ENCODE results near the gene PLEKHG7.
"Not testable (repeated sequence)": the region's sequence is repeated elsewhere in the genome, so short reads cannot be mapped to it uniquely, and the experiment has no call there.

PLEKHG7 gene

GRCh38 chr12:92702754-92703679 lies at the start of gene PLEKHG7:
Gene PLEKHG7 (plus strand): TSS chr12:92702989. CDS start chr12:92706632, 3,643 bp downstream.
- DNase-seq (ENCODE audit: low read depth, low spot score) = no peak
- H3K27ac ChIP-seq = no peak within 1 kb of the TSS
- H3K36me3 ChIP-seq (ENCODE audit: insufficient read depth, low read length) = no peaks in the 10 kb centered on the region
- no peak within 1 kb of the TSS for H3K9ac ChIP-seq (ENCODE audit: insufficient read length)
- TF ChIP-seq EZH2 (IDR thresholded peaks at IDR 0.05) (no peak), POLR2AphosphoS5 (IDR thresholded peaks at IDR 0.05; ENCODE audit: borderline replicate concordance, low read depth, low read length) (no peak), FOXP2 (optimal IDR thresholded peaks at IDR 0.05; ENCODE audit: control extremely low read depth, extremely low read length, insufficient read depth) (no peak)
- H3K9me3 ChIP-seq (ENCODE audit: low read depth, low read length) = no peaks in the 10 kb centered on the region
- H3K4me3 ChIP-seq = no peak within 1 kb of the TSS

- not testable (repeated sequence) for H3K4me3 ChIP-seq; H3K9ac ChIP-seq (ENCODE audit: insufficient read length); H3K27ac ChIP-seq; H3K36me3 ChIP-seq (ENCODE audit: insufficient read depth, low read length); H3K9me3 ChIP-seq (ENCODE audit: low read depth, low read length); DNase-seq (ENCODE audit: low read depth, low spot score)
Observed at GRCh38 chr12:92654256-92654655, 48.5 kb upstream of the PLEKHG7 start.

- no peaks in the 10 kb centered on the region for H3K9me3 ChIP-seq (ENCODE audit: low read depth, low read length)
- no peak overlapping the region for H3K4me3 ChIP-seq
- TF ChIP-seq FOXP2 (optimal IDR thresholded peaks at IDR 0.05; ENCODE audit: control extremely low read depth, extremely low read length, insufficient read depth) (no peak), EZH2 (IDR thresholded peaks at IDR 0.05) (no peak), POLR2AphosphoS5 (IDR thresholded peaks at IDR 0.05; ENCODE audit: borderline replicate concordance, low read depth, low read length) (no peak)
- H3K36me3 ChIP-seq (ENCODE audit: insufficient read depth, low read length) = no peaks in the 10 kb centered on the region
- H3K27ac ChIP-seq = no peak overlapping the region
- no peak overlapping the region for H3K9ac ChIP-seq (ENCODE audit: insufficient read length)
- DNase-seq (ENCODE audit: low read depth, low spot score) = no peak
Observed at GRCh38 chr12:92654929-92655328, 47.9 kb upstream of the PLEKHG7 start.

- Histone ChIP-seq H3K9me3 (ENCODE audit: low read depth, low read length) (no peaks in the 10 kb centered on the region), H3K9ac (ENCODE audit: insufficient read length) (no peak overlapping the region), H3K36me3 (ENCODE audit: insufficient read depth, low read length) (no peaks in the 10 kb centered on the region), H3K4me3 (no peak overlapping the region), H3K27ac (no peak overlapping the region)
- no peak for DNase-seq (ENCODE audit: low read depth, low spot score)
- TF ChIP-seq EZH2 (IDR thresholded peaks at IDR 0.05) = no peak
- TF ChIP-seq POLR2AphosphoS5 (IDR thresholded peaks at IDR 0.05; ENCODE audit: borderline replicate concordance, low read depth, low read length) = no peak
- no peak for TF ChIP-seq FOXP2 (optimal IDR thresholded peaks at IDR 0.05; ENCODE audit: control extremely low read depth, extremely low read length, insufficient read depth)
Observed at GRCh38 chr12:92656911-92657310, 45.9 kb upstream of the PLEKHG7 start.

GRCh38 chr12:92657770-92658169 lies 45.0 kb upstream of the PLEKHG7 start:
- DNase-seq (ENCODE audit: low read depth, low spot score) = no peak
- Histone ChIP-seq H3K36me3 (ENCODE audit: insufficient read depth, low read length) (no peaks in the 10 kb centered on the region), H3K27ac (no peak overlapping the region), H3K9ac (ENCODE audit: insufficient read length) (no peak overlapping the region), H3K4me3 (no peak overlapping the region), H3K9me3 (ENCODE audit: low read depth, low read length) (no peaks in the 10 kb centered on the region)
- TF ChIP-seq POLR2AphosphoS5 (IDR thresholded peaks at IDR 0.05; ENCODE audit: borderline replicate concordance, low read depth, low read length) (no peak), EZH2 (IDR thresholded peaks at IDR 0.05) (no peak), FOXP2 (optimal IDR thresholded peaks at IDR 0.05; ENCODE audit: control extremely low read depth, extremely low read length, insufficient read depth) (no peak)

- no peak overlapping the region for H3K4me3 ChIP-seq
- H3K9me3 ChIP-seq (ENCODE audit: low read depth, low read length) = no peaks in the 10 kb centered on the region
- H3K9ac ChIP-seq (ENCODE audit: insufficient read length) = no peak overlapping the region
- H3K27ac ChIP-seq = no peak overlapping the region
- DNase-seq (ENCODE audit: low read depth, low spot score) = no peak
- no peaks in the 10 kb centered on the region for H3K36me3 ChIP-seq (ENCODE audit: insufficient read depth, low read length)
- TF ChIP-seq POLR2AphosphoS5 (IDR thresholded peaks at IDR 0.05; ENCODE audit: borderline replicate concordance, low read depth, low read length) (no peak), FOXP2 (optimal IDR thresholded peaks at IDR 0.05; ENCODE audit: control extremely low read depth, extremely low read length, insufficient read depth) (no peak), EZH2 (IDR thresholded peaks at IDR 0.05) (no peak)
Observed at GRCh38 chr12:92658611-92659010, 44.2 kb upstream of the PLEKHG7 start.

- Histone ChIP-seq H3K9ac (ENCODE audit: insufficient read length) (no peak overlapping the region), H3K4me3 (no peak overlapping the region), H3K36me3 (ENCODE audit: insufficient read depth, low read length) (no peaks in the 10 kb centered on the region), H3K27ac (no peak overlapping the region), H3K9me3 (ENCODE audit: low read depth, low read length) (no peaks in the 10 kb centered on the region)
- no peak for DNase-seq (ENCODE audit: low read depth, low spot score)
- TF ChIP-seq FOXP2 (optimal IDR thresholded peaks at IDR 0.05; ENCODE audit: control extremely low read depth, extremely low read length, insufficient read depth) (no peak), EZH2 (IDR thresholded peaks at IDR 0.05) (no peak), POLR2AphosphoS5 (IDR thresholded peaks at IDR 0.05; ENCODE audit: borderline replicate concordance, low read depth, low read length) (no peak)
Observed at GRCh38 chr12:92661269-92661668, 41.5 kb upstream of the PLEKHG7 start.

- H3K36me3 ChIP-seq (ENCODE audit: insufficient read depth, low read length) = no peaks in the 10 kb centered on the region
- H3K9me3 ChIP-seq (ENCODE audit: low read depth, low read length) = no peaks in the 10 kb centered on the region
- no peak for TF ChIP-seq FOXP2 (optimal IDR thresholded peaks at IDR 0.05; ENCODE audit: control extremely low read depth, extremely low read length, insufficient read depth)
- no peak for TF ChIP-seq POLR2AphosphoS5 (IDR thresholded peaks at IDR 0.05; ENCODE audit: borderline replicate concordance, low read depth, low read length)
- no peak for TF ChIP-seq EZH2 (IDR thresholded peaks at IDR 0.05)
- no peak for DNase-seq (ENCODE audit: low read depth, low spot score)
- H3K27ac ChIP-seq = no peak overlapping the region
- H3K9ac ChIP-seq (ENCODE audit: insufficient read length) = no peak overlapping the region
- H3K4me3 ChIP-seq = no peak overlapping the region
Observed at GRCh38 chr12:92665496-92665895, 37.3 kb upstream of the PLEKHG7 start.

- H3K36me3 ChIP-seq (ENCODE audit: insufficient read depth, low read length) = no peaks in the 10 kb centered on the region
- no peaks in the 10 kb centered on the region for H3K9me3 ChIP-seq (ENCODE audit: low read depth, low read length)
- H3K4me3 ChIP-seq = no peak overlapping the region
- H3K27ac ChIP-seq = no peak overlapping the region
- H3K9ac ChIP-seq (ENCODE audit: insufficient read length) = no peak overlapping the region
- DNase-seq (ENCODE audit: low read depth, low spot score) = no peak
- TF ChIP-seq FOXP2 (optimal IDR thresholded peaks at IDR 0.05; ENCODE audit: control extremely low read depth, extremely low read length, insufficient read depth) = no peak
- TF ChIP-seq POLR2AphosphoS5 (IDR thresholded peaks at IDR 0.05; ENCODE audit: borderline replicate concordance, low read depth, low read length) = no peak
- TF ChIP-seq EZH2 (IDR thresholded peaks at IDR 0.05) = no peak
Observed at GRCh38 chr12:92668739-92669138, 34.0 kb upstream of the PLEKHG7 start.

- not testable (repeated sequence) for H3K27ac ChIP-seq; H3K4me3 ChIP-seq; H3K9me3 ChIP-seq (ENCODE audit: low read depth, low read length); H3K36me3 ChIP-seq (ENCODE audit: insufficient read depth, low read length); DNase-seq (ENCODE audit: low read depth, low spot score); H3K9ac ChIP-seq (ENCODE audit: insufficient read length)
Observed at GRCh38 chr12:92671524-92671923, 31.3 kb upstream of the PLEKHG7 start.
